ENCODE data around the gene CD209.

The CD209 gene

DNA sequence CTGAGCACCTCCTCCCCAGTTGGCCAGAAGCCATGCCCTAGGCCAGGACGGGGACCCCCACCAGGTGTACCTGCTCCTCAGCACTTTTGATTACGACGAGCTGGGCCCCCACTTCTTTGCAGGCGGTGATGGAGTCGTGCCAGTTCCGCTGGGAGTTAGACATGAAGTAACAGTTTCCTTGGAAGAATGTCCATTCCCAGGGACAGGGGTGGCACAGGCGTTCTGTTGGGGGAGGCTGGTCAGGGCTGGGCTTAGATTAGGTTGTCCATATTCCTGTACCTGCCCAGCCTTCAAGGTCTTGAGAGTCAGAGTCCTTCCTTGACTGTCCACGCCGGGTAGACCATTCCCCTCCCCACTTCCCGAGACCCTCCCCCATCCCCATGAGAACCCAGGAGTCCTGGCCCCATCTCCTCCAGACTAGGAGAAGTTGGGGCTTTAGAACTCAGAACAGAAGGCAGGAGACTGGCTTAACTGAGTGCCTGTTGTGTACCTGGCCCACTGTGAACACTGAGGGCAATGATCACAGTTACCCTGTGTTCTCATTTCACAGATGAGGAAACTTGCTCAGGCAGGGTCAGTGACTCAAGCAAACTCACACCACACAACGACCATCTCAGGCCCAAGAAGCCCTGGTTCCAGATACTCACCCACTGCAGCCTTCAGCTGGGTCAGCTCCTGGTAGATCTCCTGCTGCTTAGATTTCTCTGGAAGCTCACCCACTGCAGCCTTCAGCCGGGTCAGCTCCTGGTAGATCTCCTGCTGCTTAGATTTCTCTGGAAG is 2.3 kb downstream of the CD209 start:
- TF ChIP-seq CEBPB (IDR thresholded peaks at IDR 0.05) (no peak), EP300 (IDR thresholded peaks at IDR 0.05; ENCODE audit: borderline replicate concordance) (no peak), RAD21 (IDR thresholded peaks at IDR 0.05; ENCODE audit: low read depth) (no peak), CREB1 (IDR thresholded peaks at IDR 0.05; ENCODE audit: low read depth) (no peak), ZBTB7A (IDR thresholded peaks at IDR 0.05; ENCODE audit: low read depth) (no peak), YY1 (IDR thresholded peaks at IDR 0.05; ENCODE audit: low read depth) (no peak), TEAD4 (IDR thresholded peaks at IDR 0.05) (no peak), FOXM1 (IDR thresholded peaks at IDR 0.05; ENCODE audit: borderline replicate concordance, low read depth) (no peak), TAF1 (IDR thresholded peaks at IDR 0.05; ENCODE audit: low read depth) (no peak), NFIC (IDR thresholded peaks at IDR 0.05) (no peak), TCF12 (IDR thresholded peaks at IDR 0.05; ENCODE audit: low read depth) (no peak), EGR1 (IDR thresholded peaks at IDR 0.05) (no peak)
- TF ChIP-seq, protein P1, sequence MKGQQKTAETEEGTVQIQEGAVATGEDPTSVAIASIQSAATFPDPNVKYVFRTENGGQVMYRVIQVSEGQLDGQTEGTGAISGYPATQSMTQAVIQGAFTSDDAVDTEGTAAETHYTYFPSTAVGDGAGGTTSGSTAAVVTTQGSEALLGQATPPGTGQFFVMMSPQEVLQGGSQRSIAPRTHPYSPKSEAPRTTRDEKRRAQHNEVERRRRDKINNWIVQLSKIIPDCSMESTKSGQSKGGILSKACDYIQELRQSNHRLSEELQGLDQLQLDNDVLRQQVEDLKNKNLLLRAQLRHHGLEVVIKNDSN (IDR thresholded peaks at IDR 0.05), result no peak
- TF ChIP-seq, protein P2, sequence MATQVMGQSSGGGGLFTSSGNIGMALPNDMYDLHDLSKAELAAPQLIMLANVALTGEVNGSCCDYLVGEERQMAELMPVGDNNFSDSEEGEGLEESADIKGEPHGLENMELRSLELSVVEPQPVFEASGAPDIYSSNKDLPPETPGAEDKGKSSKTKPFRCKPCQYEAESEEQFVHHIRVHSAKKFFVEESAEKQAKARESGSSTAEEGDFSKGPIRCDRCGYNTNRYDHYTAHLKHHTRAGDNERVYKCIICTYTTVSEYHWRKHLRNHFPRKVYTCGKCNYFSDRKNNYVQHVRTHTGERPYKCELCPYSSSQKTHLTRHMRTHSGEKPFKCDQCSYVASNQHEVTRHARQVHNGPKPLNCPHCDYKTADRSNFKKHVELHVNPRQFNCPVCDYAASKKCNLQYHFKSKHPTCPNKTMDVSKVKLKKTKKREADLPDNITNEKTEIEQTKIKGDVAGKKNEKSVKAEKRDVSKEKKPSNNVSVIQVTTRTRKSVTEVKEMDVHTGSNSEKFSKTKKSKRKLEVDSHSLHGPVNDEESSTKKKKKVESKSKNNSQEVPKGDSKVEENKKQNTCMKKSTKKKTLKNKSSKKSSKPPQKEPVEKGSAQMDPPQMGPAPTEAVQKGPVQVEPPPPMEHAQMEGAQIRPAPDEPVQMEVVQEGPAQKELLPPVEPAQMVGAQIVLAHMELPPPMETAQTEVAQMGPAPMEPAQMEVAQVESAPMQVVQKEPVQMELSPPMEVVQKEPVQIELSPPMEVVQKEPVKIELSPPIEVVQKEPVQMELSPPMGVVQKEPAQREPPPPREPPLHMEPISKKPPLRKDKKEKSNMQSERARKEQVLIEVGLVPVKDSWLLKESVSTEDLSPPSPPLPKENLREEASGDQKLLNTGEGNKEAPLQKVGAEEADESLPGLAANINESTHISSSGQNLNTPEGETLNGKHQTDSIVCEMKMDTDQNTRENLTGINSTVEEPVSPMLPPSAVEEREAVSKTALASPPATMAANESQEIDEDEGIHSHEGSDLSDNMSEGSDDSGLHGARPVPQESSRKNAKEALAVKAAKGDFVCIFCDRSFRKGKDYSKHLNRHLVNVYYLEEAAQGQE (IDR thresholded peaks at IDR 0.05; ENCODE audit: low read depth), result no peak
- TF ChIP-seq, protein P3, sequence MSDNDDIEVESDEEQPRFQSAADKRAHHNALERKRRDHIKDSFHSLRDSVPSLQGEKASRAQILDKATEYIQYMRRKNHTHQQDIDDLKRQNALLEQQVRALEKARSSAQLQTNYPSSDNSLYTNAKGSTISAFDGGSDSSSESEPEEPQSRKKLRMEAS (IDR thresholded peaks at IDR 0.05), result no peak

DNA sequence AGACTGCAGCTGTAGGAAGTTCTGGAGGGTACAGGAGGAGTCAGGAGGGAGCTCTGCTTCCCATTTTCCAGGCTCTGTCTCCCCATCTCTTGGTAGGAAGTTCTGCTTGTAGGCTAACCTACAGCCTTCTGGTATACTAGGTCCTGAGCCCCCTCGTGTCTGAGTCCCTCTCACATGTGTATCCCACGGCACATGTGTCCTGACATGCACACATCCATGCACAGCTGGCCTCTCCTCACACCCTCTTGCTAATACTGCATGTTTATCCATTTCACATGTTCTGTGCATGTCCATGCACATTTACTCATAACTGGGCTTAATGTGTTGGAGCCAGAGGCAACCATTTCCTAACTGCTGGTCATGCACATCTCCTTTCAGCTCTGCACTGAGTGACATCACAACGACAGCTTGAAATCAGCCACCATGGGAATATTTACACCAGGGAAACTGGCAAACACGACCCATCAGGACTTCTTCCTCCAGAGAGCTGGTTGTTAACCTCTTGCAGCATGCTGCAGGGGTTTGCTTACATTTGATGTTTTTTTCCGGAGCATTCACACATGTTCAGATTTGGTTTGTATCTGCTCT is 3.0 kb downstream of the CD209 start:
- TF ChIP-seq YY1 (IDR thresholded peaks at IDR 0.05; ENCODE audit: low read depth) (no peak), RAD21 (IDR thresholded peaks at IDR 0.05; ENCODE audit: low read depth) (no peak), FOXM1 (IDR thresholded peaks at IDR 0.05; ENCODE audit: borderline replicate concordance, low read depth) (no peak), NFIC (IDR thresholded peaks at IDR 0.05) (no peak), EGR1 (IDR thresholded peaks at IDR 0.05) (no peak), TAF1 (IDR thresholded peaks at IDR 0.05; ENCODE audit: low read depth) (no peak), CREB1 (IDR thresholded peaks at IDR 0.05; ENCODE audit: low read depth) (no peak), CEBPB (IDR thresholded peaks at IDR 0.05) (no peak), ZBTB7A (IDR thresholded peaks at IDR 0.05; ENCODE audit: low read depth) (no peak), TCF12 (IDR thresholded peaks at IDR 0.05; ENCODE audit: low read depth) (no peak), EP300 (IDR thresholded peaks at IDR 0.05; ENCODE audit: borderline replicate concordance) (no peak), TEAD4 (IDR thresholded peaks at IDR 0.05) (no peak)
- TF ChIP-seq, protein P3 (IDR thresholded peaks at IDR 0.05), result no peak
- TF ChIP-seq, protein P1 (IDR thresholded peaks at IDR 0.05), result no peak
- TF ChIP-seq, protein P2 (IDR thresholded peaks at IDR 0.05; ENCODE audit: low read depth), result no peak

DNA sequence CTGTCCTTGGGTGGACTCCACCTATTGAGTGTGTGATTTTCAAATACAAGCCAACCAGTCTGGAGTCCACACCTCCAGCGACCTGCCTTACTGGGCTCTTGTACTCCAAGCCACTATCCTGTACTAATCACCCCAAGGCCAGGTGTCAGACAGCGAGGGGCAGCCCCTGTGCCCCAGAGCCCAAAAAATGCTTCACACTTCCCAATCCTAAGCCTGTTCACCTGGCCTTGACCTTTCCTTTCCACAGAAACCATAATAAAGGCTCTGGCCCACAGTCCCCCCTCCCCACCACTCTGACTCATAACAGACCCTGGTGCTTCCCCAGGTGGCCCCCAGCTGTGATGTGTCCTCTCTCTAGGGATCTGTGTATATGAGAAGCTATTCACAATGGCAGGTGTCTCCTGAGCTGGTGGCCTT is 3.9 kb downstream of the CD209 start:
- TF ChIP-seq RAD21 (IDR thresholded peaks at IDR 0.05; ENCODE audit: low read depth) (no peak), NFIC (IDR thresholded peaks at IDR 0.05) (no peak), TAF1 (IDR thresholded peaks at IDR 0.05; ENCODE audit: low read depth) (no peak), TEAD4 (IDR thresholded peaks at IDR 0.05) (no peak), YY1 (IDR thresholded peaks at IDR 0.05; ENCODE audit: low read depth) (no peak), TCF12 (IDR thresholded peaks at IDR 0.05; ENCODE audit: low read depth) (no peak), CREB1 (IDR thresholded peaks at IDR 0.05; ENCODE audit: low read depth) (no peak)
- TF ChIP-seq, protein P1 (IDR thresholded peaks at IDR 0.05), result no peak

DNA sequence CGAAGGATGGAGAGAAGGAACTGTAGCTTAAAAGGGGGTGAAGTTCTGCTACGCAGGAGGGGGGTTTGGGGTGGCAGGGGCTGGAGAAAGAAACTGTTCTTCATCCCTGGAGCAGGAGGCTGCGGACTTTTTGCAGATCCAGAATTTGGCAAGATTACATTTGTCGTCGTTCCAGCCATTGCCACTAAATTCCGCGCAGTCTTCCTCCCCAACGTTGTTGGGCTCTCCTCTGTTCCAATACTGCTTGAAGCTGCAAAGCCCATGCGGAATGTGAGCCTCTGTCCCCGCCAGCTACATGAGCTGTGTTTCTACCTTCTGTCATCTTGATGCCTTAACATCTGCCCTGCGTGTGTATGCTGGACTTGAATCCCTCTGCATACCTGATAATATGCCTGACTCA is 4.3 kb downstream of the CD209 start:
- TF ChIP-seq FOXM1 (IDR thresholded peaks at IDR 0.05; ENCODE audit: borderline replicate concordance, low read depth) (no peak), EGR1 (IDR thresholded peaks at IDR 0.05) (no peak), TEAD4 (IDR thresholded peaks at IDR 0.05) (no peak), CREB1 (IDR thresholded peaks at IDR 0.05; ENCODE audit: low read depth) (no peak), CEBPB (IDR thresholded peaks at IDR 0.05) (no peak), ZBTB7A (IDR thresholded peaks at IDR 0.05; ENCODE audit: low read depth) (no peak), NFIC (IDR thresholded peaks at IDR 0.05) (no peak), RAD21 (IDR thresholded peaks at IDR 0.05; ENCODE audit: low read depth) (no peak), TAF1 (IDR thresholded peaks at IDR 0.05; ENCODE audit: low read depth) (no peak), TCF12 (IDR thresholded peaks at IDR 0.05; ENCODE audit: low read depth) (no peak)
- TF ChIP-seq, protein P2 (IDR thresholded peaks at IDR 0.05; ENCODE audit: low read depth), result no peak
- TF ChIP-seq, protein P1 (IDR thresholded peaks at IDR 0.05), result no peak

All from Ishikawa (cell line).